GM12892 (cell line): ENCODE data around the gene HMOX2.

Source experiments
- POLR2A ChIP-seq: IDR thresholded peaks from 2 replicates; pipeline ENCODE4 v1.6.1; 2011; ENCODE audit warnings: low read depth, low read length, control low read depth
- TAF1 ChIP-seq: IDR thresholded peaks from 2 replicates; pipeline ENCODE4 v1.6.1; 2011; ENCODE audit warnings: low read depth, mild to moderate bottlenecking, control low read depth, low read length, borderline replicate concordance

DNA sequence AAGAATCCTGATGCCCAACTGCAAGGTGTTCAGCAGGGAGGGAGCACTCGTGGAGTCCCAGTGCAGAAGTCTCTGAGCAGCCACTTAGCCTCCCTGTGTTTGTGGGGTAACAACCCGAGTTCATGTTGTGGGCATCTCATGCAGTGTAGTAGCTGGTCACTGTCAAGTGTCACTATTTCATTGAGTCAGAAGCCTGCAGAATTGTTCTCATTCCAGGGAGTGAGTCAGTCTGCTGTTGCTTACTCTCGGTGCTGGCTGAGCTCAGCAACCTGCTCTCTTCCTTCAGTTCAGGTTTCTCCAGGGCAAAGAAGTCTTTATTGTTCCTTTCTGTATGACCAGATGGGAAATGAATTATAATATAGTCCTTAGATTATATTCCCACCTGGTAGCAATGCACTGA, 24.1 kb downstream of the HMOX2 start:
- no peak for TF ChIP-seq POLR2A
- TF ChIP-seq TAF1: no peak
